Cardiac fibroblast (primary cell): ENCODE measurements around the gene PALLD.

Experiments used
- DNase-seq, 2 donors: peaks; one replicate each; pipeline versions ENCODE4 v3.0.0 to v3.0.0-alpha.2; 2010; ENCODE audit warnings: low read depth in 2 of 2
- H3K4me3 ChIP-seq, 2 donors: replicated peaks in 1 of 2; 1 replicate in 1 of 2; 2 replicates in 1 of 2; pipeline ENCODE4 v1.5.1; 2011; ENCODE audit warnings: low read depth in 2 of 2, low read length in 2 of 2, mild to moderate bottlenecking in 2 of 2, moderate library complexity in 1 of 2
- CTCF ChIP-seq: IDR thresholded peaks from one replicate; pipeline ENCODE4 v1.5.1; 2011; ENCODE audit warnings: low read depth, mild to moderate bottlenecking, low read length, inconsistent platforms

The PALLD gene

DNA sequence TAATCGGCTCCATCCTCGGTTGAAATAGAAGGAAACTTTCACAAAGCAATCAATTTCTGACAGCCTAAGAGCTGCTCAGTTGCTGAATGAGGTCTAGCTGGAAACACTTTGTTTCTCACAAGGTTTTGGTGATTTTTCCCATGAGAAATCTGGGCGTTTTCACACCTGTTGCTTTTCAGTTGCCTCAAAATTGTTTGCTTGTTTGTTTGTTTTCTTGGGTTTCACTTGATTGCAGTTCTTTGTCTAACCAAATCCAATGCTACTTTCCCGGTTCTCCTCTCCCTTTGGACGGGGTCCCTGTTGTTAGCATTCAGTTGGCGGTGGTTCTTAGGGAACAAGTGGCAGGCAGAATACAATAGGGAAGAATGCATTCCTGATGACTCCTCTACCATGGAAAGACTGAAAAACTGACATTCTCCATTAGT, 135.5 kb downstream of the PALLD start:
- no peak for TF ChIP-seq CTCF
- H3K4me3 ChIP-seq = peak overlapping the region; percentile 58 to 61
- DNase-seq = peak in 1 of 2 donors; percentile 41

DNA sequence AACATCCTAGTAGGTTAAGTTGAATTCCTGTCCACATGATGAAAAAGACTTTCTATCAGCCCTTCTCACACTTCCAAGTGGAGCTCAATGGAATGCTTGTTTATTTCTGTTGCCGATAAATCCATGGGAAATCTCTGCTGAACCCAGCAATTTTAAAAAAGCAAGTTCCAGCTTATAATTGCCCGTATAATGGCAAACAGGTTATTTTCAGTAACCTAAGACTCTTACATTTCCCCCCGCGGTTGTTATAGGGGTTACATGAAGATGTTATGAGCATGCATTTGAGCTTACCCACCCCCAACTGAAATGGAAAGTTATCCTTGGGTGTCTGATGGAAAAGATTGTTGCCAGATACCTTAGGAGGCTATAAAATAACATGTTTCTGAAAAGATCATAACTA, 136.2 kb downstream of the PALLD start:
- peak overlapping the region in 1 of 2 donors; percentile 58 for H3K4me3 ChIP-seq
- no peak for TF ChIP-seq CTCF
- no peak for DNase-seq

DNA sequence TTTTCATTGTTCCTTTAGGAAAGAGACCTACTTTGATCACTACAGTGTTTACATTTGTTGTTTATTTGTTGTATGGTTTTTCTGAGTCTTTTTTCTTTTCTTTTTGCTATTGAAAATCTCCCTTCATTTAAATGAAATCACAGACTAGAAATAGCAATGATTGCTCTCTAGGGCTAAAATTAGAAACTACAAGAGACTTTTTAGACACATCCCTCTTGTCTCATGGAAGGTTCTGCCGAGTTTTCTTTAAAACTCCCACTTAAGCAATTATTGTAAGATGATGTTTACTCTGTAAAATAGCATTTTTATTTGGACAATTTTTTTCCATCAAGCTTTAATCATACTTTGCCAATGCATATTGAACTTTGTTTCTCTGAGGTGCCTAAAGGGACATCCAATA, 136.6 kb downstream of the PALLD start:
- DNase-seq = peak in 1 of 2 donors; percentile 25
- H3K4me3 ChIP-seq = peak overlapping the region in 1 of 2 donors; percentile 58
- no peak for TF ChIP-seq CTCF

DNA sequence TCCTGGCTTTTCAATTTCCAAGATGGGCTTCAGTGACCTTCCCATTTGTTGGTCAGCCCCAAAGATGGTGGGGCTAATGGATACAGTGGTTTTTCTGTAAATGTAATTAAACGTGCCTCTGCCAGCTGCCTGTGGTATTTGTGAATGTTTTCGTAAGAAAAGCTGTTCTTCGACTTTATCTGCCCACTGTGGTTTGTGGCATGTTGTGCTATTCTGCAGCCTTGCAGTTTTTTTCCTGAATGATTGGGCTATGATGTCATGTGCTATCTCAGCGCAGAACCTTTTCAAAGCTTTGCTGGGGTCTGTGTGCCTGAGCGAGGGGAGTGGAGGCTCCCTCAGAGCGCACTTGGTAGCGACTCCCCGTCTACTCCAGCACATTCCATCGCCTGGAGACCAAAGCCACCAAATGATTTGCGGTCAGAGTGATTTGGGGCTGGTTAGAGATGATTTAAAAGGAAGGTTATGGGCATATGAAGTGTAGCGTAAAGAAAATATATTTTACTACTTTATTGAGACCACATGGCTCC, 137.5 kb downstream of the PALLD start:
- peak; percentile 90 to 93 for DNase-seq
- H3K4me3 ChIP-seq = peak overlapping the region in 1 of 2 donors; percentile 21
- no peak for TF ChIP-seq CTCF

- no peak for DNase-seq
- no peak for TF ChIP-seq CTCF
- H3K4me3 ChIP-seq = no peak overlapping the region
Measured at GRCh38 chr4:168636040-168636439, 139.2 kb downstream of the PALLD start.

GRCh38 chr4:168636506-168637196, 139.8 kb downstream of the PALLD start:
- DNase-seq = peak; percentile 80 to 92
- H3K4me3 ChIP-seq = peak overlapping the region in 1 of 2 donors; percentile 15
- TF ChIP-seq CTCF = no peak
